Mammary epithelial cell (primary cell): ENCODE measurements around the gene PARP16.

Experiments used
- CTCF ChIP-seq, 2 donors: IDR thresholded peaks in 1 of 2; conservative IDR thresholded peaks in 1 of 2; 2 replicates each; pipeline ENCODE4 v1.5.1; 2011 to 2012; ENCODE audit warnings: inconsistent platforms in 2 of 2, low read length in 2 of 2, mild to moderate bottlenecking in 2 of 2, control low read depth in 1 of 2, low read depth in 1 of 2; ENCODE audit not compliant: insufficient read depth in 1 of 2; ENCODE audit errors: extremely low read depth in 1 of 2
- EZH2 ChIP-seq: IDR thresholded peaks from 2 replicates; pipeline ENCODE4 v1.6.1; 2012; ENCODE audit warnings: low read length, inconsistent platforms, borderline replicate concordance

- TF ChIP-seq CTCF (conservative IDR thresholded peaks at IDR 0.05 in 1 of 2, IDR thresholded peaks at IDR 0.05 in 1 of 2; ENCODE audit: extremely low read depth in 1 of 2, insufficient read depth in 1 of 2, low read depth in 1 of 2, low read length in 2 of 2) (no peak), EZH2 (no peak)
Observed at GRCh38 chr15:65266469-65266868, 20.2 kb downstream of the PARP16 start.
